Progenitor cell of endocrine pancreas (in vitro differentiated cells): Measurements from ENCODE around the gene DUS1L. TPM values are rescaled to one million over a fixed set of nuclear protein-coding genes. Genes with fewer than 3 reads are reported as not detected.

ENCODE experiments used
- DNase-seq: peaks from one replicate; pipeline ENCODE4 v3.0.0; 2021; ENCODE audit warnings: low spot score; ENCODE audit not compliant: unreplicated experiment
- H3K27ac Mint-ChIP-seq: 2 replicates; pipeline ENCODE4 v1.8.0; 2021; ENCODE audit warnings: mild to moderate bottlenecking, moderate library complexity, mixed read lengths
- H3K27me3 Mint-ChIP-seq: 2 replicates; pipeline ENCODE4 v1.8.0; 2021; ENCODE audit warnings: mixed read lengths
- H3K36me3 Mint-ChIP-seq: 2 replicates; pipeline ENCODE4 v1.8.0; 2022; ENCODE audit warnings: mixed read lengths; ENCODE audit not compliant: insufficient read depth
- H3K4me1 Mint-ChIP-seq: 2 replicates; pipeline ENCODE4 v1.8.0; 2021; ENCODE audit warnings: low read depth, mixed read lengths
- H3K4me3 Mint-ChIP-seq: 2 replicates; pipeline ENCODE4 v1.8.0; 2021; ENCODE audit warnings: low read depth, mild to moderate bottlenecking, moderate library complexity, mixed read lengths
- H3K9me3 Mint-ChIP-seq: 2 replicates; pipeline ENCODE4 v1.8.0; 2021; ENCODE audit warnings: low read depth, mixed read lengths
- total RNA-seq: library from RNA; stranded (reverse); gene quantifications from 2 replicates; pipeline ENCODE4 v1.2.1, GENCODE V29; 2021
- TF ChIP-seq, protein P1 (sequence below): fragments of 200-600 bp; sonication (generic); IDR thresholded peaks from one replicate; pipeline ENCODE4 v1.5.0; 2021; ENCODE audit warnings: antibody characterized with exemption, mild to moderate bottlenecking; ENCODE audit not compliant: unreplicated experiment

The DUS1L gene
- total RNA-seq, 1 donor from 2014 or later, result 93.8 TPM

DNA sequence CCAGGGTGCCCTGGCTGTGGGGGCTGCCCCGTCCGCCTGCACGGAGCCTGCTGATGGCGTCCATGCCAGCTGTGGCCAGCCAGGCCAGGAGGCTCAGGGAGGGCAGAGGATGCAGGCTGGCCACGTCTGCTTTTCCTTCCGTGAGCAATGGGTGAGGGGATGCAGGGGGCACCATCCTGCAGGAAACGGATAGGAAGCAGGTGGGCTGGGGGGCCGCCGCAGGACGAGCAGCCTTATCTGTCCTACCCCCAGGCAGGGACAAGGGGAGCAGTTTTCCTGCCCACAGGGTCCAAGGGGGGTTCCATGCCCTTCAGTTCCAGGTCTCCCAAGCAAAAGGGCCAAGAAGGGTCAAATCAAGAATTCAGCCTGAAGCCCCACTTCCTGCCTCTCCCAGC lies 6.8 kb downstream of the DUS1L start:
- Mint-ChIP-seq H3K27me3 (no peaks in the 10 kb centered on the region), H3K4me1 (no peaks in the 10 kb centered on the region), H3K9me3 (no peaks in the 10 kb centered on the region), H3K36me3 (peaks cover 2% of the 10 kb centered on the region), H3K4me3 (no peak overlapping the region), H3K27ac (no peak overlapping the region)
- DNase-seq, result no peak
- TF ChIP-seq, protein P1, sequence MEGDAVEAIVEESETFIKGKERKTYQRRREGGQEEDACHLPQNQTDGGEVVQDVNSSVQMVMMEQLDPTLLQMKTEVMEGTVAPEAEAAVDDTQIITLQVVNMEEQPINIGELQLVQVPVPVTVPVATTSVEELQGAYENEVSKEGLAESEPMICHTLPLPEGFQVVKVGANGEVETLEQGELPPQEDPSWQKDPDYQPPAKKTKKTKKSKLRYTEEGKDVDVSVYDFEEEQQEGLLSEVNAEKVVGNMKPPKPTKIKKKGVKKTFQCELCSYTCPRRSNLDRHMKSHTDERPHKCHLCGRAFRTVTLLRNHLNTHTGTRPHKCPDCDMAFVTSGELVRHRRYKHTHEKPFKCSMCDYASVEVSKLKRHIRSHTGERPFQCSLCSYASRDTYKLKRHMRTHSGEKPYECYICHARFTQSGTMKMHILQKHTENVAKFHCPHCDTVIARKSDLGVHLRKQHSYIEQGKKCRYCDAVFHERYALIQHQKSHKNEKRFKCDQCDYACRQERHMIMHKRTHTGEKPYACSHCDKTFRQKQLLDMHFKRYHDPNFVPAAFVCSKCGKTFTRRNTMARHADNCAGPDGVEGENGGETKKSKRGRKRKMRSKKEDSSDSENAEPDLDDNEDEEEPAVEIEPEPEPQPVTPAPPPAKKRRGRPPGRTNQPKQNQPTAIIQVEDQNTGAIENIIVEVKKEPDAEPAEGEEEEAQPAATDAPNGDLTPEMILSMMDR, result no peak

DNA sequence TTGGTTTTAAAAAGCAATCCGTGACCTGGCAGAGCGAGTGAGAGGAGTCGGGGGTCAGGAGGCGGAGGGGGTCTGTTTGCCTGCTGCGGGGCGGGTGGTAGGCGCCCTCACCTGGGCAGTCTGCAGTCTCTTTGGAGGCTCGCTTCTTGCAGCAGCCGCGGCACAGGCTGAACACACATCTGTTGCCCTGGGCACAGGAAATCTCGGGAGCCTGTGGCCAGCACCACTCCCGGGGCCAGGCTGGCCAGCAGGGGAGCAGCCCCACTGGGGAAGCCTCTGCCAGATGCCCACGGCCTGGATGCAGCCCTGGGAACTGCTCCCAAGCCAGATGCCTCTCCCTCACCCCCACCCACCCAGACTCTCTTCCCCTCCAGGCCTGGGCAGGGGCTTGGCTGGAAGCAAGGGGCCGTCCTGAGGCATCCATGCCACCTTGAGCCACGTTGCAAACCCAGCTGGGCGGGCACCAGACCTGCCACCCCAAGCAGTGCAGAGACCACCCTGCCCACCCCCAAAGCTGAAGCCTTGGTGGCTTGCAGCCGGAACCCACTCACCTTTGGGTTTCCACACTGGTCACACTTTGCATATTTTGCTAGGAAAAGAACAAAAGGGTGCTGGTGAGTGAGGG lies 7.3 kb downstream of the DUS1L start:
- Mint-ChIP-seq H3K9me3 (no peaks in the 10 kb centered on the region), H3K27me3 (no peaks in the 10 kb centered on the region), H3K36me3 (peaks cover 2% of the 10 kb centered on the region), H3K27ac (no peak overlapping the region), H3K4me3 (no peak overlapping the region), H3K4me1 (peaks cover under 1% of the 10 kb centered on the region)
- TF ChIP-seq, protein P1, result no peak
- no peak for DNase-seq

DNA sequence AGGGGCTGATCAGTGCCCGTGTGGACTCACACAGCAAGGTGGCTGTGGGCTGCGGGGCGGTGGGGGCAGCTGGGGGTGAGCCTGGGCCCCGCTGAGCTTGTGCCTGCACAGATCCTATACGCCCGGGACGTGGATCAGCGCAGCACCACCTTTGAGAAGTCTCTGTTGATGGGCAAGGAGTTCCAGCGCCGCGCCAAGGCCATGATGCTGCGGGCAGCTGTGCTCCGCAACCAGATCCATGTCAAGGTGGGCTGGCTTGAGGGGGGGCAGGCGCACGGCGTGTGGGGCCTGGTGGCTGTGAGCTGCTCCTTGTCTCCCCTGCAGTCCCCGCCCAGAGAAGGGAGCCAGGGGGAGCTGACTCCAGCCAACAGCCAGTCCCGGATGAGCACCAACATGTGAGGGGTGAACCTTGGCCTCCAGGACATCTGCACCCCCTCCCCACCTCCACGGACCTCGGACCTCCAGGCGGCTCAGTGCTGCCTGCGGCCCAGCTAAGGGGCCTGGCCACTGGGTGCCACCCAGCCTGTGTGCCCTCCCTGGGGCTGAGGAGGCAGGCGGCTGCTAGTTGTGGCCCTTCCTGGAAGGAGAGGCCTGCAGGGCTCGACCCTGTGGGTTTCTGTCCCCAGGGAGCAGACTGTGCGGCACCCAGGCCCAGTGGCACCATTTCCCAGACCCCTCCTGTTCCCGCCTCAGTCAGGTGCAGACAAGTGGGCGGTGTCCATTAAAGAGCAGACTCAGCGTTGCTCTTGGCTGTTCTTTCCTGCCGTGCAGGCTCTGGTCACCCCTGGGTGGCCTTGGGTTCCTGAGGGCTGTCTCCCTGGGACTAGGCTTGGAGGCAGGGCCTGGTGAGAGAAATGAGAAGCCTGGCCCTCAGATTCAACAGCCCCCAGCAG lies 8.6 kb downstream of the DUS1L start:
- H3K27ac Mint-ChIP-seq, result no peak overlapping the region
- peaks cover 2% of the 10 kb centered on the region for H3K36me3 Mint-ChIP-seq
- no peaks in the 10 kb centered on the region for H3K27me3 Mint-ChIP-seq

DNA sequence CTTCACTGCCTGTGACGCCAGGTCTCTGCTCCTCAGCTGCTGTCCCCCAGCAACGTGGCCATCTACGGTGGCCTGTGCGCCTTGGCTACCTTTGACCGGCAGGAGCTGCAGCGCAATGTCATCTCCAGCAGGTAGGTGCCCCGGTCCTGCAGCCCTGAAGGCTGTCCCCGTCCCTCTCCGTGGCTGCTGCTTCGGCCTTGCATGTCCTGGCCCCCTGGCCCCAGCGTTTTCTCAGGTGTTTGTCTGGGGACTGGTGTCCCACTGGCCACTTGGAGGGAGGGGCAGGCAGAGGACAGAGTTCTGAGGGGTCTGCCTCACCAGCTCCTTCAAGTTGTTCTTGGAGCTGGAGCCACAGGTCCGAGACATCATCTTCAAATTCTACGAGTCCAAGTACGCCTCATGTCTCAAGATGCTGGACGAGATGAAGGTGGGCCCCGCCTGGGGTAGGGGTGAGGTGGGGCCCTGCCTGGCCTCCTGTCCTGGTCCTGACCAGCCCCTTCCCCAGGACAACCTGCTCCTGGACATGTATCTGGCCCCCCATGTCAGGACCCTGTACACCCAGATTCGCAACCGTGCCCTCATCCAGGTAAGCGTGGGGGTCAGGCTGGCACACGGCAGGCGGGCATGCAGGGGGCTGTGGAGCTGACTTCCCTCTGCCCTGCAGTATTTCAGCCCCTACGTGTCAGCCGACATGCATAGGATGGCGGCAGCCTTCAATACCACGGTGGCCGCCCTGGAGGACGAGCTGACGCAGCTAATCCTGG lies 9.5 kb downstream of the DUS1L start:
- Mint-ChIP-seq H3K9me3 (no peaks in the 10 kb centered on the region), H3K36me3 (peaks cover 2% of the 10 kb centered on the region), H3K27ac (no peak overlapping the region), H3K27me3 (no peaks in the 10 kb centered on the region), H3K4me1 (peaks cover 2% of the 10 kb centered on the region), H3K4me3 (no peak overlapping the region)
- no peak for DNase-seq
- TF ChIP-seq, protein P1, result no peak

More for the DNA sequence above, 8.6 kb downstream of the DUS1L start:
- peaks cover 2% of the 10 kb centered on the region for H3K4me1 Mint-ChIP-seq
- TF ChIP-seq, protein P1, result no peak
- H3K4me3 Mint-ChIP-seq, result no peak overlapping the region
- DNase-seq, result no peak
- no peaks in the 10 kb centered on the region for H3K9me3 Mint-ChIP-seq
